HG03039 (cell line): ENCODE measurements around the gene PDZD7.

Experiments used
- ATAC-seq: cut with Tn5 transposase; IDR thresholded peaks from one replicate; pipeline ENCODE4 v1.9.1; 2021; ENCODE audit warnings: mild to moderate bottlenecking, moderate library complexity; ENCODE audit not compliant: unreplicated experiment

PDZD7 gene

DNA sequence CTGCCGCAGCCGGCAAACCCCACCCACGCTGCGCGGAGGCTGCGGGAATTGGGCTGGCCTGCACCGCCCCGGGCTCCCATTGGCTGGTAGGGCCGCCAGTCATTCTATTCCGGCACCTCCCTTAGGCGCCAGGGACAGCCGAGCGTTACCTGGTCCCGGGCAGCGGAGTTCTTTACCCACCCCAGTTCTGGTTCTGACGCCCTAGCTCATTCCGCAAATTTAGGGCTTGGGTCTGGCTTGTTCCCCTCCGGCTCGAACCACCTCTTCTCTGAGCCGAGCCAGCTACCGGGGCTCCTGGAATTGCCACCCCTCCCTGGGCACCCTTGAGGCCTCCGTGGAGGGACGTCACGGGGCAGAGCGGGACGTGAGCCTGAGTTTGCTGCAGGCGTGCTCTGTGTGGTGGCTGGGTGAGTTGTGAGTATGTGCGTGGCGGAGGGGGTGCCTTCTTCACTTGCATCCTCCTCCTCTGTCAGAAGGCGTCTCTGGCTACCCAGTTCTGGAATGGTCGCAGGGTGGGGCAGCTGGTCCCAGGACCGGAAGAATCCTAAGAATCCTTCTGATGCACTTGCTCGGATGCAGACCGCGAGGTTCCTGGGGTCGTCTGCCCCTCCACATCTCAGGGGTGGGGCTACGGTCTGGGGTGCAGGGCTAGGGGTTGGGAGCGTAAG is at the start of gene PDZD7, which contains the start of gene SFXN3:
Gene PDZD7 (minus strand): TSS at position 2 of the 668 bp plus-strand sequence. CDS start 910 bp downstream, outside the sequence.
Gene SFXN3 (plus strand): TSS at position 107 of the 668 bp plus-strand sequence. CDS start 3,461 bp downstream, outside the sequence.
- ATAC-seq: peak; percentile 86

DNA sequence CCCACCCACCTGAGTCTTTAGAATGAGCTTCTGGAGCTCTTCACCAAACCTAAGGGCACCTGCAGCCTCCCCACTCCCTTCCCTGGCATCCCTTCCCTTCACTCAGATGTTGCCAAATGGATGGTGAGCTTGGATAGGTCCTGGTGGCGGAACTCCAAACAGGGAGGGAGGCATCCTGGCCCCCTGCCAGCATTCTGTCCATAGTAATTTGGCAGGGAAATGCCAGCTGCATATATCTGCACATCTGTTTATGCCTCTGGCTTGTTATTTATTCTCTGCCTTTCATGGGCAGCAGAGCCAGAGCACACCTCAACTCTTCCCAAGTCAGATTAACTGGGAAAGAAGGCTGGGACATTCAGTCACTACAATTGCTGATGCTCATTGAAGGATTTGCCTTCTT is 48.9 kb upstream of the PDZD7 start:
- no peak for ATAC-seq

DNA sequence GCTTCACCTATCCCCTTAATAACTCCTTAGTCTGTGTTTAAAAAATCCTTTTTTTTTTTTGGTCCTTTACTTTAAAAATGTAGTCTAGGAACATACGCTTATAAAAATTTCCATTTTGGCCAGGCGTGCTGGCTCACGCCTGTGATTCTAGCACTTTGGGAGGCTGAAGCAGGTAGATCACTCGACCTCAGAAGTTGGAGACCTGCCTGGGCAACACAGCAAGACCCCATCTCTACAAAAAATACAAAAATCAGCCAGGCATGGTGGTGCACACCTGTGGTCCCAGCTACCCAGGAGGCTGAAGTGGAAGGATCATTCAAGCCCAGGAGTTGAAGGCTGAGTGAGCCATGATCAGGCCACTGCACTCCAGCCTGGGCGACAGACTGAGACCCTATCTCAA is 45.7 kb upstream of the PDZD7 start:
- no peak for ATAC-seq

DNA sequence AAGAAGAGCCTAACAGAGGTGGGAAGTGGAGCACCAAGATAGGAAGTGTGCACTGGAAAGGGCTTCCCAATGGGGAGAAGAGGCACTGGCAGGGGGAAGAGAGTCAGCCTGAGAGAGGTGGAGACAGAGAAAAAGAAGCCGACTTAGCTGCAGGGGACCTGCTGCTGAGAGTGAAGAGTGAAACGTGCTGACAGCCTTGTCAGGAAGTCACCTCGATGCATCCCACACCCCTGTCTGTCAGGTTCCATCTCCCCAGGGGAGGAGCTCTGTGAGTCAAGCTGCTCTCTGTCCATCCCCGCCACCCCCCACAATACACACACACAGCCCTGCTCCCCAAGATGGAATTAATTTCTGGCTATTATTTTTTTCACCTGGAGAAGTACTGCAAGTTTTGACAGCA is 44.8 kb upstream of the PDZD7 start:
- no peak for ATAC-seq

DNA sequence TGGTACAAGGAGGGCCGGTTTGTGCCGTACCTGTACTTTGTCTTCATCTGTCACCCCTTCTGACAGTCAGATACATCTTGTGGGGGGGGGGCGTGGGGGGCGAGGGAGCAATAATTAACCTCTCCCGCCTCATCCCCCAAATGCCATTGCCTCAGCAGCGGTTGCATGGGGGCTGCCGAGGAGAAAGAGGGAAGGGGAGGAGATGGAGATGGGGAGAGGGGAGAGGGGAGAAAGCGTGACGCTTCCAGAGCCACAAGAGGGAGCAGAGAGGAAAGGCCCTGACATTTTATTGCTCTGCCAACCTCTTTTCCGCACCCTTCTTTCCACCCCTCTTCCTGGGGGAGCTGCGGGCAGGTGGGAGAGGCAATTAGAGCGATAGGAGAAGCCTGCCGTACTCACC is 42.7 kb upstream of the PDZD7 start:
- no peak for ATAC-seq

DNA sequence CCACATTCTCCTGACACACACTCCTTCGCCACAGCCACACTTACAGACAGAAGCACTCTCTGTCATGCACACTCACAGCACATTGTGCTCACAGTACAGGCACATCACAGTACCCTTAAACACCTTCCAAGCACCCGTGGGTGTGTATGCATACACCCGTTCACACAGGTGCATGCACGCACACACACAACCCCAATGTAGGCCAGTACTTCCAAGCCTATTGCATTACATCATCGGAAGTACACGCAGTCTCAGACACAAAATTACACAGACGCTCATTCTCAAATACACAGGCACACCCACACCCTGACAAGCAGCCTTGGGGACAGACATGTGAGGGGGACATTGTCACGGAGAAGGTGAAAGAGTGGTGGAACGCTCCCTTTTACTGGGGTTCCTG is 42.0 kb upstream of the PDZD7 start:
- no peak for ATAC-seq

DNA sequence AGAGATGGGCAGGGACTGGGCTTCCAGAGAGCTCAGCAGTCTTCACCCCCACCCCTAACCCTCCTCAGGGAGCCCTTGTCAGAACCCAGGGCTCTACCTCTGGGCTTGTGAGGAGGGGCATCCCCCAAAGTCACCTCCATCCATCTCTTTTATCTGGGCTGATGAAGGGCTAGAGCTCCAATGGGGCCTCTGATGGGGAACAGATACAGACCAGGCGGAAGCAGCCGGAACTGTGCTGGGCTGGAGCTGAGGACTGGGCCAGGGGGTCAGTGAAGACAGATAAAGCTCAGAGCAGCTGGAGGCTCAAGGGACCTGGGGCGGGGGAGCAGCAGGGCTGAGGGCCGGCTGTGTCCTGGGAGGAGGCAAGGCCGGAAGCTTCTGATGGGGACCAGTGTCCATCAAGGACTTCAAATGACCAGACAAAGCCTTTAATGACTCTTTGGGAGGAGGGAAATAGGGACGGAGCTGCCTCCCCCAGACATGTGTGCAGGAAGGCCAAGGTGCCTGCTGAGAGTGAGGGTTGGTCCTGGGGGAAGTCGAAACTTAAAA is 41.0 kb upstream of the PDZD7 start:
- no peak for ATAC-seq

DNA sequence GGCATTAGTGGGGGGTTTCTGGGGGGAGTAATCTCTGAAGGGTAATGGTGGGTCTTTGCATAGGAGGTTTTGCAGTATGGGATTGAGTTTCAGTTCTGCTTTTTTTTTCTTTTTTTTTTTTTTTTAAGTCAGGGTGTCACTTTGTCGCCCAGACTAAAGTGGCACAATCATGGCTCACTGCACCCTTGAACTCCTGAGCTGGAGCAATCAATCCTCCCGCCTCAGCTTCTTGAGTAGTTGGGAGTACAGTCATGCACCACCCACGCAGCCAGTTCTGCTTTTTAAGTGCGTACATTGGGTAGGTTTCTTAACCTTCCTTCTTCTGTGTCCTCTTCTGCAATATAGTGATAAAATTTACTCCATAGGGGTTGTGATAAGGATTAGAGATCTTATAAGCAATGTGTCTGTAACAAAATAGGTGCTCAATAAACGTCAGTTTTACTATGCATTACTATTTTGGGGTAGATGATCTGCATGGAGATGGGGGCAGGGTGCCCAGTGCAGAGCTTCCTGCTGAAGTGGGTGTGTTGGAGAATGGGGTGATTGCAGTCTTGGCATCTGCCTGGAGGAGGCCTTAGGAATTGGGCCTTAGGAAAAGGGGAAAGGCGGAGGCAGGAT is 40.4 kb upstream of the PDZD7 start:
- no peak for ATAC-seq

DNA sequence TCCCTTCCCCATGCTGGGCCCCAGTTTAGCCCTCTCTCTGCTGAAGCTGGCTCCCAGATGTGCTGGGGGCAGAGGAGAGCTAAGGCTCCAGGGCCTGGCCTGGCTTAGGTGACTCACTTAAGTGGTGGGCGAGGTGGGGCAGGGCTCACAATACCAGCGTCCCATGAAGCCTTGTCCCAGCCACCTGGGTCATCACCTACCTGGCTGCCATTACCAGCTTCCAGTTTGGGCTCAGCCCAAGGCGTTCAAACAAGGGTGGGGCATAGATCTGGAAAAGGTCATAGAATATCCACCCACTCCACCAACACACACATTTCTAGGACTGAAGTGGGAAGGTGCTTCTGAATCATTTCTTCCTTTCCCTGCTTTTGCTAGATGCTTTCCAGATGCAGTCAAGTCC is 39.2 kb upstream of the PDZD7 start:
- ATAC-seq: no peak

DNA sequence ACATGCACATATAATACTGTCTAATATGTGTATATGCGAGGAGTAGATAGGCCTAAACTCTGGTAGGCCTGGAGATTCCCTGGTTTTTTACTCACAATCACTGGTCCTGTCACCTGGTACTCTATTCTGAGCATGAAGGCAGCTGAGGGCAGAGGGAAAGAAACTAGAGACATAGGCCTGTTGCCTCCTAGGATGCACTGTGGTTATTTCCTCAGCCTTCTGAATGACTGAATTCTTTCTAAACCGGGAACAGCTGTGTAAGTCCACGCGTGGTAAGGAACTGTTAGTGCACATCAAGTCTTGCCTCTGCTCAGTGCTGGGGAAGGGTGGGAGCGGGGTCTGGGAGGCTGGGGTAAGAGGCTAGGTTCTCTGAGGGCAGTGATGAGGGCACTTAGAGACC is 38.5 kb upstream of the PDZD7 start:
- no peak for ATAC-seq

DNA sequence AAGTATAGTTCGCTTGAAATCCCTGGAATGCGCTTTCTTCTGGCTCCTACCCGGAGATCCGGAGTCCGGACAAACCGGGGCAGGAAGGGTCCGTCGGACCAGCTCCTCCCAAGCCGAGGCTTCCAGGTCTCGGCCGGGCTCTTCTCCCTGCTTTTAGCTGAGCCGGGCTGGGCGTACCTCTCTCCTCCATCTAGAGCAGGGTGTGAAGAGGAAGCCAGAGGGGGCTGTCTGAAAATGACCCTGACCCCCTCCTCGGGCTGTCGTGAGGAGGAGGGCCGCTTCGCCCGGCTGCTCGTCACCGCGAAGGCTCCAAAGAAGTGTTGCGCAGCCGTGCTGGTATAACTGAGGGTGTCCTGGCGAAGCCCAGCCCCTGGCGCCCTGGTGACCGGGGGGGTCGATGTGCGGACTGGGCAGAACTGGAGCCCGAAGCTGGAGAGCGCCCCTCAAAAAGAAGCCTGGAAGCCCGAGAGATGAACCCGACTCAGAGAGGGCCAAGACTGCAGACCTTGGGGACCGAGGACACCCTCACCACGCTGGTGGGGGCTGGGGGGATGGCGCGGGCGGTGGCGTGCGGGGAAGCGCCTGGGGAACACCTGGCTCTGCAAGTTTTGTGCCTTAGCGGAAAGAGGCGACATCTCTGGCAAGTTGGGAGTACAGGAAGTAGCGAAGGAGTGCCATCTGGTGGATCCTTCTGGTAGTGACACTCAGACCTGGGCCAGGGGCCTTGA is 36.6 kb upstream of the PDZD7 start:
- no peak for ATAC-seq

DNA sequence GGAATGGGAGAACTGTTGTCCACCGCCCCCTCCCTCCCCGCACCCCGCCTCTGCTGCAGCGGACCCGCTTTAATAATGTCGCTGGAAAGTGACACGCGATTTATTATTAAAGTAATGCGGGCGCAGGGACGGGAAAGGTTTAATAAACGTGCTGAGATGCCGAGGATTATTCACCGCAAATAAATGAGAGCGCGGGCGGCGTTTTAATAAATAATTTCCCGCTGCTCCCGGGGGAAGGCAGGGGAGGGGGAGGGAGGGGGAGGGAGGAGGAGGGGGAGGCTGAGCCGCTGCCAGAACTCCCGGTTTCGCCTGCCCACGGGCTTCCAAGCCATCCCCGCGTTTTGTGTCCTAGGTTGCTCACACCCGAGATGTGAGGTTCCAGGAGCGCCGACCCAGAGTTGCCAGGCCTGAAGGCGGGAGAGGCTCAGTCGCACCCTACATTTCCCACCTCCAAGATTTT is 36.0 kb upstream of the PDZD7 start:
- ATAC-seq: no peak

DNA sequence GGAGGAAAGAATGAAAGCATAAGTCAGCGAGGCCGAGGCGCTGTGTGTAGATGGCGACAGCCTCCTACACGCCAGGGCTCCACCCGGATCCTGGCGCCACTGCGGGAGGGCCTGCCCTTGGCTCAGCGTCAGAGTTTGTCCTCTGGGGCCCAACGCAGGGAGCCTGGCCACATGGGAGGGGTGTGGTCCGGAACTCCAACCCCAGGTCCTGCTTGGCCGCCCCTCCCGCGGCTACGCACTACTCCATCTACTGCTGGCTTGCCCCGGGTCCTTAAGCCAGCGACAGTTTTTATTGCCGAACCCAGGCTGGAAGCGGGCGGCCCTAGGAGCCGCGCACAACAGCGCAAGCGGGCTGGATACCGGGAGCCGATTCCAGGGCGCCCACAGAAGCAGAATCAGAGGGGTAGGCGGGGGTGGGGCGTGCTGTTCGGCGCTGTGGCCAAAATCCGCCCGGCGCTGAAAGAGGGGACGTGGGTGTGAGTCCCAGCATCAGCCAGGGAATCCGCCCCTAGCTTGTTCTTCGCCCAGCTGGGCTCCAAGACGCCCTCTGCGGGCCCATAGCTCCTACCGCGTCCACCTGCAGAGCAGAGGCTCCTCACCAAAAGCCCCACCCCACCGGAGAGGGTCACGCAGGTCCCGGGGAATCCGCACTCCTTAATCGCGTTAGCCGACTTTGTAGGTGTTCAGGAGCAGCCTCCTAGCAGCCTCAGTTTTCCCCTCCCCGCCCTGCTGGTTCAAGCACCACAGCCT is 35.4 kb upstream of the PDZD7 start:
- ATAC-seq: no peak

DNA sequence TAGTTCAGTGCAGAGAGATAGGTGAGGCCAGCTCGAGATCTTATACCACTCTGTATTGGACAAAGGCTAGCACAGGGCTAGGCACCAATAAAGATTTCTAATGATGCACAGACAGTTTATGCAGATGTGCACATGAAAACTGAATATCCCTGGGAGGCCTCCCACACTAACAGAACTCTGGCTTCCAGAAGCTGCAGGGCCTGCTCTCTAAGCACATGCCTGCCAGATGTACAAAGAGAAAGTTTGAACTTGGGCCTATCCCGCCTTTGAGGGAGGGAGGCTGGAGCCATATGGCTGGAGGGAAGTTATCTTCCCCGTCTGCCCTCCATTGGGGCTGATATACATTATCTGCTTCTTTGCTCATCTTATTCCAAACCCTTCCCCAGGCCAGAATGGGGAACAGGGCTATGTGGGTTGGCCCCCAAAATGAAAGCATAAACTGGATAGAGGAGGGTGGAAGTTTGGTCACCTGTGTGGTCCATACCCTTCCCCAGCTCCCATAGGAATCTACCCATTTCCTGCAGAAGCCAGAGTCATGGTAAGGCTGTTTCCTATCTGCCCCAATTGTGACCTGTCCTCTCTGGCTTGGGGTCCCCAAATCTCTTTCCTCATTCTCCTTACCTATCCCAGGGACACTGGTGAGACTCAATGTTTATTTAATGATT is 34.7 kb upstream of the PDZD7 start:
- no peak for ATAC-seq

DNA sequence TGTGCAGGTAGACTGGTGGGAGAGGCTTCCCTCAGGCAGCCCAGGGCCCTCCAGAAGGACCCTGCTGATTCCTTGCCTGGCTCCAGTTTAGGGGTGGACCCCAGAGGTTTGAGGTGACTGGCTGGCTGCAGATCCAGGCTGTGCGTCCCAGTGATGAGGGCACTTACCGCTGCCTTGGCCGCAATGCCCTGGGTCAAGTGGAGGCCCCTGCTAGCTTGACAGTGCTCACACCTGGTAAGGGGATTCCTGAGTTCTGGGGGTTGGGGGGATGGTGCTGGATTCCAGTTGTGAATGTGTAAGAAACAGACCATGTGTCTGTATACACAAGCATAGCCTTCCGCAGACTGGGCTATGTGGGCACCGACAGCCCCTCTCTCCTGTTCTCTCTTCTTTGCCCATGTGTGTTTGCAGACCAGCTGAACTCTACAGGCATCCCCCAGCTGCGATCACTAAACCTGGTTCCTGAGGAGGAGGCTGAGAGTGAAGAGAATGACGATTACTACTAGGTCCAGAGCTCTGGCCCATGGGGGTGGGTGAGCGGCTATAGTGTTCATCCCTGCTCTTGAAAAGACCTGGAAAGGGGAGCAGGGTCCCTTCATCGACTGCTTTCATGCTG is 33.6 kb upstream of the PDZD7 start:
- no peak for ATAC-seq

DNA sequence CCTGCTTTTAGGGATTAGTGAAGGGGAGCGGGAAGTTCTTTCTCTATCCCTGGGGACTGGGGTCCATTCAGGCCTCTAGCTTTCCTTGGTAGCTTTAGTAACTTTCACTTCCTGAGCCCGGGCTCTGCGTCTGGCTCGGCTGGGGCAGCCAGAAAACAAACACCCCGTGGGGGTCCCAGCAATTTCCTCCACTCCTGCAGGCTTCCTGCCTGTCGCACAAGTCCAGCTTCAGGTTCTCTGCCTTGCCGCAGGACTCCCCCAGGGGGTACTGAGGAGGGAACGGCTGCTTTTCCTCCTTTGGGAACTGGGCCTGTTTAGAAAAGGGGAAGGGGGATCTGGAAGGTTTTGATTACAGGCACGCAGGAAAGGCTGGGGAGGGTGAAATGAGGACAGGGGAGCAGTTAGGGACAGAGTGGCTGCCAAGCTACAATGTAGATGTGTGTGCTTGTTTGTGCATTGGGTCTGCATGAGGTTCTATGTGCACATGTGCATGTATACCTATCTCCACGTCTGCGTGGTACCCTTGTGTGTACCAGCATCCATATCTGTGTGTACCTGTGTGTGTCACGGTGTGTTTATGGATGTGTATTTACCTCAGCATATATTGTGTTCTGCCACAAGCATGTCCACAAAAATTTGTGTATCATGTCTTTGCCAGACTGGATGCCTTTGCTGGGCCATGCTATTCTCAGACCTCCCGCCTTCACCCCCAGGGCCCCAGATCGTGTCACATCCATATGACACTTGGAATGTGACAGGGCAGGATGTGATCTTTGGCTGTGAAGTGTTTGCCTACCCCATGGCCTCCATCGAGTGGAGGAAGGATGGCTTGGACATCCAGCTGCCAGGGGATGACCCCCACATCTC is 32.9 kb upstream of the PDZD7 start:
- ATAC-seq: no peak

DNA sequence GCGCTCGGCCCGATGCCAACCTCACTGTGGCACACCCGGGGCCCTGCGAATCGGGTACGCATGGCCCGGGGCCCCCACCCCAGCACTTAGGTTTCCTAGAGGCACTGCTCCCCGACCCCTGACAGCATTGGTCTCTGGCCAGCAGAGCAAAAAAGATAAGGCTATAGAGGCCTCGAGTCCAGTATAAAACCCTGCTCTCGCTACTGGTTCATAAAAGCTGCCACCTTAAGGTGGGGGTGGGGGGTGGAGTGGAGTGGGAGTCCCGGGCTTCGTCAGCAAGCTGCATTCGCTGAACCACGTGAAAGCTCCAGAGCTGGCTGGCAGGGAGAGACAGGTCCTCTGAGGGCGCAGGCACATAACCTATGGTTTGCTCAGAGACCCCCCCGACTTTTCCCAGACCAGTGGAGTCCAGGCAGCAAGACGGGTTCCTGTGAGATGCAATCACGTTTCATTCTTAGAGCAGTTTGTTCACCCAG is 32.2 kb upstream of the PDZD7 start:
- ATAC-seq: no peak

DNA sequence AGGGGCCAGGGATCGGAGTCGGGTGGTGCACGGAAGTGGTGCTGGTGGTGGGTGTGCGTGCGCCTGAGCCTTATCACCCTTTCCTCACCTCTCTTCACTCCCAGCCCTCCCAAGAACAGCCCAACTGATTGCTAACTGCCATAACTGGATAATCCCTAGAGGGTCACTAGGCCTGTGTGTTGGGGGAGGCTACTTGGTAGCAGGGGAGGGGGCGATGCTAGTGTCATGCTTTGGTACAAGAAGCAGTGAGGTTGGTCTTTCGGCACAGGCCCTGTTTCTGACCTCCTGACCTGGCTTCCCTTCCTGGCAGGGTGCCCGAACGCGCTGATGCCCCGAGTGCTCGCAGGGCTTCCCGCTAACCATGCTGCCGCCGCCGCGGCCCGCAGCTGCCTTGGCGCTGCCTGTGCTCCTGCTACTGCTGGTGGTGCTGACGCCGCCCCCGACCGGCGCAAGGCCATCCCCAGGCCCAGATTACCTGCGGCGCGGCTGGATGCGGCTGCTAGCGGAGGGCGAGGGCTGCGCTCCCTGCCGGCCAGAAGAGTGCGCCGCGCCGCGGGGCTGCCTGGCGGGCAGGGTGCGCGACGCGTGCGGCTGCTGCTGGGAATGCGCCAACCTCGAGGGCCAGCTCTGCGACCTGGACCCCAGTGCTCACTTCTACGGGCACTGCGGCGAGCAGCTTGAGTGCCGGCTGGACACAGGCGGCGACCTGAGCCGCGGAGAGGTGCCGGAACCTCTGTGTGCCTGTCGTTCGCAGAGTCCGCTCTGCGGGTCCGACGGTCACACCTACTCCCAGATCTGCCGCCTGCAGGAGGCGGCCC is 31.5 kb upstream of the PDZD7 start:
- ATAC-seq: no peak
